ENCODE results near the gene TUT7.

DNA sequence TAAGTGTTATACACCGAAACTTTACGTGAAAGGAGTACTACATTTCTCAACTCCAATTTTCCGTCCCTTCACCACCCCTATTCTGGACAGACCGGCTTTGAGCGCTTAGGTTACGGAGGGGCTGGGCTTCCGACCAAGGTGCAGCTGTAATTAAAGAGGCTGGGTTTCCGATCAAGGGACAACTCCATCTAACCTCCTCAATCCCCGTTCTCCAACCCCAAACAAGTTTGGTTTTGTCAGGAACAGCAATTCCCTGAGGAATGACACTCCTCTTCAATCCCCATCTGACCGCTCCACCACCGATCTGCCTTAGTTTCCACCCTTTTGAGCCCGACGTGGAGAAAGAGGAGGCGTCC, 577 bp downstream of the TUT7 start:
- TF ChIP-seq MXI1 (IDR thresholded peaks at IDR 0.05; ENCODE audit: low read depth, low read length), result no peak
- TF ChIP-seq ETV6 (conservative IDR thresholded peaks at IDR 0.05 in 1 of 2, IDR thresholded peaks at IDR 0.05 in 1 of 2; ENCODE audit: borderline replicate concordance in 1 of 2, low read depth in 1 of 2), result no peak
- TF ChIP-seq BRCA1 (IDR thresholded peaks at IDR 0.05; ENCODE audit: low read depth, low read length), result no peak
- no peak for TF ChIP-seq POLR2A (IDR thresholded peaks at IDR 0.05; ENCODE audit: low read depth, low read length)
